ENCODE results near the gene COQ10A. TPM values are rescaled to one million over a fixed set of nuclear protein-coding genes. Genes with fewer than 3 reads are reported as not detected.
"Not testable (repeated sequence)": the region's sequence is repeated elsewhere in the genome, so short reads cannot be mapped to it uniquely, and the experiment has no call there.

The COQ10A gene
- total and polyA plus RNA-seq, 8 donors: 9.4 to 19.8 (median 13.9) TPM

DNA sequence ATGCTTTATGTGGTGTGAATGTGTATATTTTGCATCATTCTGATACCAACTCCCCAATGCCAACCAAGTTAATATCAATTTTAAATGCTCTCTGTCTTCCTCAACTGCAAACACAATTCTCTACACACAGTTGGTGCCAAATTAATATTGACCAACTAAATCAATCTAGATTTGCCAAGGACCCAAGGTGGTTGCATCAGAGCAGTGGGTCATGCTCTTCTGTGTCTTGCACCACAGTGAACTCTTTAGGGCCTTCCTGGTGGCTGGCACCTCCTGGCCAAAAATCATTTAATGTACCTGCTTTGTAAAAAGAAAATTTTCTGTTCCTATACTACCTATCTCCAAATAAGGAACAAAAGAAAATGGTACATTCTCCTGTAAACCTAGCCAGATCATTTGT, 14.1 kb downstream of the COQ10A start:
- Histone ChIP-seq H3K4me1 (no peaks in the 10 kb centered on the region), H3K27me3 (no peaks in the 10 kb centered on the region), H3K27ac (no peak overlapping the region), H3K4me3 (no peak overlapping the region), H3K36me3 (peaks cover 0 to 100% of the 10 kb centered on the region in 2 donors), H3K9me3 (no peaks in the 10 kb centered on the region)
- TF ChIP-seq, protein P1, sequence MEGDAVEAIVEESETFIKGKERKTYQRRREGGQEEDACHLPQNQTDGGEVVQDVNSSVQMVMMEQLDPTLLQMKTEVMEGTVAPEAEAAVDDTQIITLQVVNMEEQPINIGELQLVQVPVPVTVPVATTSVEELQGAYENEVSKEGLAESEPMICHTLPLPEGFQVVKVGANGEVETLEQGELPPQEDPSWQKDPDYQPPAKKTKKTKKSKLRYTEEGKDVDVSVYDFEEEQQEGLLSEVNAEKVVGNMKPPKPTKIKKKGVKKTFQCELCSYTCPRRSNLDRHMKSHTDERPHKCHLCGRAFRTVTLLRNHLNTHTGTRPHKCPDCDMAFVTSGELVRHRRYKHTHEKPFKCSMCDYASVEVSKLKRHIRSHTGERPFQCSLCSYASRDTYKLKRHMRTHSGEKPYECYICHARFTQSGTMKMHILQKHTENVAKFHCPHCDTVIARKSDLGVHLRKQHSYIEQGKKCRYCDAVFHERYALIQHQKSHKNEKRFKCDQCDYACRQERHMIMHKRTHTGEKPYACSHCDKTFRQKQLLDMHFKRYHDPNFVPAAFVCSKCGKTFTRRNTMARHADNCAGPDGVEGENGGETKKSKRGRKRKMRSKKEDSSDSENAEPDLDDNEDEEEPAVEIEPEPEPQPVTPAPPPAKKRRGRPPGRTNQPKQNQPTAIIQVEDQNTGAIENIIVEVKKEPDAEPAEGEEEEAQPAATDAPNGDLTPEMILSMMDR (IDR thresholded peaks at IDR 0.05): no peak
- ATAC-seq: no peak
- no peak for DNase-seq
- intact Hi-C loops (cut with DNase I): no loop called here

DNA sequence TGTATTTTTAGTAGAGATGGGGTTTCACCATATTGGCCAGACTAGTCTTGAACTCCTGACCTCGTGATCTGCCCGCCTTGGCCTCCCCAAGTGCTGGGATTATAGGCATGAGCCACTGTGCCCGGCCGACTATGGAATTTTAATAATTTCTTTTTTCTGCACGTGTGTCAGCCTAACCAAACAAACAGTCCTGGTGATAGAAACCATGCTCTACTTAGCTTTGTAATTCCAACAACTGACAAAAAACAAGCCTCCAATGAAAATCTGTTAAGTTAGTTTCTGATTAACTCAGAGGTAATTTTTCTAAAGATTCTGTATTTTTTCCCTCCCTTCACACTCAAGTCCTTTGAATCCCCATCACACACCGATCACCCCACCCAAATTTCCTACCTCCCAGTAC, 15.3 kb downstream of the COQ10A start:
- TF ChIP-seq, protein P1 (IDR thresholded peaks at IDR 0.05): no peak
- Histone ChIP-seq H3K27me3 (no peaks in the 10 kb centered on the region), H3K4me3 (no peak overlapping the region), H3K27ac (no peak overlapping the region), H3K36me3 (peaks cover 0 to 93% of the 10 kb centered on the region in 2 donors), H3K9me3 (no peaks in the 10 kb centered on the region), H3K4me1 (peaks cover 0 to 11% of the 10 kb centered on the region in 2 donors)
- ATAC-seq: no peak
- no peak for DNase-seq
- intact Hi-C loops (cut with DNase I): no loop called here

DNA sequence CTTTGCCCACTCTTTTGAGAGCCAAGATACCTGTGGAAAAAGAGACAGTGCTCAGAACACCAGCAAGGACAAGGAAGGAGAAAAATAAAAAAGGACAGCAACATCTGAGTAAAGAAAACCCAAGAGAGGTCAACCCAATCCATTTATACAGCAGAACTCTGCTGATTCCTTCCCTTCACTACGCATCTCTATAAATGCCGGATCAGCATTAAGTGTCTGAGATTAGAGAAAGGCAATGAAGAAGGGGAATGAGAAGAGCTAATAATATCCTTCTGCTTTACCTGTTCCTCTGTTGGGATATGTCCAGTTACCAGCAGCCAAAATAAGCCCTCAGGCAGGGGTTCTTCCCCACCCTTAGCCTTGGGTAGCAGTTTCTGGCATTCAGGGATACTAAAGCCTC, 15.8 kb downstream of the COQ10A start:
- DNase-seq (no peak), ATAC-seq (no peak)
- peaks cover 0 to 88% of the 10 kb centered on the region in 2 donors for H3K36me3 ChIP-seq
- peaks cover 0 to 16% of the 10 kb centered on the region in 2 donors for H3K4me1 ChIP-seq
- no peak overlapping the region for H3K4me3 ChIP-seq
- no peaks in the 10 kb centered on the region for H3K9me3 ChIP-seq
- intact Hi-C loops (cut with DNase I): no loop called here
- H3K27me3 ChIP-seq: no peaks in the 10 kb centered on the region
- H3K27ac ChIP-seq: no peak overlapping the region
- TF ChIP-seq, protein P1 (IDR thresholded peaks at IDR 0.05): no peak

DNA sequence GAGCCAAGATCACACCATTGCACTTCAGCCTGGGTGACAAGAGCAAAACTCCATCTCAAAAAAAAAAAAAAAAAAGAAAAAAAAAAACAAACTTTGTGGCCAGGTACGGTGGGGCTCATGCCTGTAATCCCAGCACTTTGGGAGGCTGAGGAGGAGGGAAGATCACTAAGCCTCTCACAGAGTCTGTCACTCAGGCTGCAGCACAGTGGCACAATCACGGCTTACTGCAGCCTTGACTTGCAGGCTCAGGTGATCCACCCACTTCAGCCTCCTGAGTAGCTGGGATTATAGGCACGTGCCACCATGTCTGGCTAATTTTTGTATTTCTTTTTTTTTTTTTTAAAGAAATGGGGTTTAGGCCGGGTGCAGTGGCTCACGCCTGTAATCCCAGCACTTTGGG, 17.5 kb downstream of the COQ10A start:
- H3K4me1 ChIP-seq: peaks cover 0 to 33% of the 10 kb centered on the region in 2 donors
- H3K9me3 ChIP-seq; ATAC-seq; H3K27me3 ChIP-seq; intact Hi-C loops (cut with DNase I); DNase-seq; H3K4me3 ChIP-seq; H3K27ac ChIP-seq: not testable (repeated sequence)
- peaks cover 0 to 72% of the 10 kb centered on the region in 2 donors for H3K36me3 ChIP-seq

DNA sequence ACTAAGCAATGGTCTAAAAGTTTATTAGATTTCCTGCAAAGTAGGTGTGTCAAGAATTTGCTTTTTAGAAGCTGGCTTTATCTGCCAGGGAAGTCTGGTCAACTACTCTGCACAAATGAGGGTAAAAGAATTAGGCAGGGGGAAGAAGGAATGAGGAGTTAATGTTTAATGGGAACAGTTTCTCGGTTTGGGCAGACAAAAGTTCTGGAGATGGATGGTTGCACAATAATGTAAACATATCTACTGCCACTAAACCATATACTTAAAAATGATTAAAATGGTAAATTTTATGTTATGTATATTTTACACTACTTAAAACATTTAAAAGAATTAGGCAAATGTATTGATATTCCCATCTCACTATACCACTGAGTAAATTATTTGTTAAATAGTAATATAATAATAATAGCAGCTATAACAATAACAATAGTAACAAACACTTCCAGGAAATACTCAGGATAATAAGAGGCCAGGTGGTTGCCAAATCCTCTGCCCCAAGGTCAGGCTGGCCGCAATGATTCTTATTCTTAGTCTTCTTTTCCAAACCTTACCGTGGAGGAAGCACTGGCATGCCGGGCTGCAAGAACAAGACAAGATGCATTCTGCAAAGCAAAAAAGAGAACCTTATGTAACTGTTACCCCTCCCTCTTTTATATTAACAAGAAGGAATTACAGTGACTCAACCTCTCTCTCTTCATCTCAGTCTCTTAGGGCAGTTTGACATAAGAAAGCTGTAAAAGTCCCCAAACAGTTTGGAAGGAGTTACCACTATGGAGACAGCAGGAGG, 19.5 kb downstream of the COQ10A start:
- intact Hi-C loops (cut with DNase I): no loop called here
- TF ChIP-seq, protein P1 (IDR thresholded peaks at IDR 0.05): no peak
- peak overlapping the region in 1 of 2 donors; percentile 59 for H3K27ac ChIP-seq

More for the DNA sequence above, 19.5 kb downstream of the COQ10A start:
- Histone ChIP-seq H3K4me3 (no peak overlapping the region), H3K4me1 (peaks cover 0 to 40% of the 10 kb centered on the region in 2 donors), H3K9me3 (no peaks in the 10 kb centered on the region), H3K36me3 (peaks cover 0 to 68% of the 10 kb centered on the region in 2 donors), H3K27me3 (no peaks in the 10 kb centered on the region)
- ATAC-seq (peak; percentile 59), DNase-seq (no peak)
